NCI-H69 (cell line): ENCODE measurements around the gene ILKAP.

Experiments
- DNase-seq: peaks from one replicate; lab custom pipeline; 2025; lab: John Stamatoyannopoulos, UW

The ILKAP gene

GRCh38 chr2:238123218-238123971, 80.1 kb downstream of the ILKAP start:
- DNase-seq = no peak

- no peak for DNase-seq
These were observed 80.9 kb downstream of the ILKAP start for GRCh38 chr2:238122287-238123217.

- no peak for DNase-seq
These were observed 81.8 kb downstream of the ILKAP start for GRCh38 chr2:238121511-238122286.

GRCh38 chr2:238120463-238121298, 82.8 kb downstream of the ILKAP start:
- DNase-seq = peak; percentile 9
